Esophagus (tissue), 2 donors: ENCODE data around the gene SPATA31E1. TPM values are rescaled to one million over a fixed set of nuclear protein-coding genes. Genes with fewer than 3 reads are reported as not detected.
"Not testable (repeated sequence)": the region's sequence is repeated elsewhere in the genome, so short reads cannot be mapped to it uniquely, and the experiment has no call there.

Experiments used
- H3K27ac ChIP-seq, 2 donors: one replicate each; pipeline ENCODE4 v1.5.1; 2013; ENCODE audit warnings: low read depth in 2 of 2, mild to moderate bottlenecking in 2 of 2, inconsistent platforms in 1 of 2, low read length in 1 of 2, moderate library complexity in 1 of 2
- H3K27me3 ChIP-seq, 2 donors: one replicate each; pipeline ENCODE4 v1.6.1; 2013; ENCODE audit warnings: low read length in 2 of 2, control low read depth in 1 of 2, mild to moderate bottlenecking in 1 of 2; ENCODE audit not compliant: insufficient read depth in 2 of 2, control insufficient read depth in 1 of 2
- H3K36me3 ChIP-seq, 2 donors: one replicate each; pipeline ENCODE4 v1.6.1; 2013; ENCODE audit warnings: low read length in 1 of 2; ENCODE audit not compliant: control insufficient read depth in 2 of 2, insufficient read depth in 2 of 2
- H3K4me1 ChIP-seq, 2 donors: one replicate each; pipeline ENCODE4 v1.6.1; 2013; ENCODE audit warnings: low read length in 1 of 2; ENCODE audit not compliant: control insufficient read depth in 2 of 2, insufficient read depth in 2 of 2
- H3K4me3 ChIP-seq, 2 donors: one replicate each; pipeline ENCODE4 v1.5.1; 2013; ENCODE audit warnings: low read length in 2 of 2, mild to moderate bottlenecking in 2 of 2, low read depth in 1 of 2, moderate library complexity in 1 of 2
- H3K9me3 ChIP-seq, 2 donors: one replicate each; pipeline ENCODE4 v1.6.1; 2013; ENCODE audit warnings: mild to moderate bottlenecking in 2 of 2, low read depth in 1 of 2, low read length in 1 of 2, moderate library complexity in 1 of 2; ENCODE audit not compliant: control insufficient read depth in 2 of 2, insufficient read depth in 1 of 2
- WGBS, 2 donors: extraction: QIAGEN DNeasy Blood & Tissue Kit; methylation state at CpG; one replicate each; pipeline ENCODE4 v1.1.7; 2013; 5-methylcytosine and 5-hydroxymethylcytosine counted together
- polyA plus RNA-seq, 2 donors: library from polyadenylated mRNA; stranded (reverse); fragments of 200-250 nt; gene quantifications; one replicate each; pipeline ENCODE4 v1.2.3, GENCODE V29; 2013
- donor health status: healthy with polysubstance abuse.
- donor health status: Bipolar disorder and iron deficiency.

SPATA31E1 gene
- polyA plus RNA-seq, 2 donors = not detected

GRCh38 chr9:87937918-87938317 lies 55.2 kb downstream of the SPATA31E1 start:
- not testable (repeated sequence) for H3K4me1 ChIP-seq
- 76 to 81% methylated on average over 9 of the region's 9 CpGs for WGBS, 2 donors

GRCh38 chr9:87938336-87938735 lies 55.7 kb downstream of the SPATA31E1 start:
- H3K4me3 ChIP-seq, H3K9me3 ChIP-seq, H3K27ac ChIP-seq, H3K36me3 ChIP-seq, H3K27me3 ChIP-seq, H3K4me1 ChIP-seq: not testable (repeated sequence)
- 82 to 83% methylated on average over 3 to 10 of the region's 12 CpGs for WGBS, 2 donors

More at GRCh38 chr9:87937918-87938317, 55.2 kb downstream of the SPATA31E1 start:
- H3K27ac ChIP-seq, H3K27me3 ChIP-seq, H3K9me3 ChIP-seq, H3K36me3 ChIP-seq, H3K4me3 ChIP-seq: not testable (repeated sequence)

Other genes with a start within 250 kb of the SPATA31E1 start
- 10 to 100 TPM in 1 of 2 donors, 1 to 10 TPM in 1; 6.0 to 27.3 TPM for gene CTSL, start 156.8 kb upstream of the SPATA31E1 start, polyA plus RNA-seq
- not detected for gene SPATA31C1, start 35.1 kb downstream of the SPATA31E1 start, polyA plus RNA-seq
- gene CDK20, start 91.7 kb downstream of the SPATA31E1 start, polyA plus RNA-seq = 1 to 10 TPM; 2.7 to 3.0 TPM